Gastrocnemius medialis (tissue), 4 donors: ENCODE results near the gene BRDT. TPM values are rescaled to one million over a fixed set of nuclear protein-coding genes. Genes with fewer than 3 reads are reported as not detected.

Experiments
- ATAC-seq, 2 donors: fragments of 150-250 bp; one replicate each; pipeline ENCODE4 v1.9.1; 2016
- DNase-seq, 2 donors: peaks; one replicate each; pipeline ENCODE4 v3.0.0-alpha.2; 2019
- H3K27ac ChIP-seq, 4 donors: fragments of 200-600 bp; sonication (generic); 1 replicate in 1 of 4; 2 replicates in 3 of 4; pipeline ENCODE4 v1.5.1; 2016 to 2018; ENCODE audit warnings: mild to moderate bottlenecking in 2 of 4, moderate library complexity in 1 of 4
- H3K27me3 ChIP-seq, 3 donors: fragments of 200-600 bp; sonication (generic) in 2 of 3; 1 replicate in 1 of 3; 2 replicates in 2 of 3; pipeline versions ENCODE4 v1.5.1 to v1.6.0; 2016 to 2019; ENCODE audit warnings: mild to moderate bottlenecking in 1 of 3, moderate library complexity in 1 of 3
- H3K36me3 ChIP-seq, 2 donors: fragments of 200-600 bp; sonication (generic) in 1 of 2; one replicate each; pipeline ENCODE4 v1.5.1; 2017 to 2018
- H3K4me1 ChIP-seq, 2 donors: fragments of 200-600 bp; sonication (generic) in 1 of 2; one replicate each; pipeline ENCODE4 v1.5.1; 2016 to 2017; ENCODE audit warnings: mild to moderate bottlenecking in 2 of 2
- H3K4me3 ChIP-seq, 4 donors: fragments of 200-600 bp; sonication (generic) in 3 of 4; 1 replicate in 1 of 4; 2 replicates in 3 of 4; pipeline ENCODE4 v1.5.1; 2016 to 2019; ENCODE audit warnings: mild to moderate bottlenecking in 2 of 4
- H3K9me3 ChIP-seq, 3 donors: fragments of 200-600 bp; sonication (generic) in 2 of 3; 1 replicate in 1 of 3; 2 replicates in 2 of 3; pipeline ENCODE4 v1.5.1; 2016 to 2019
- CTCF ChIP-seq, 5 experiments: fragments of 450-650 bp in 3 of 5; fragments of 200-600 bp in 2 of 5; sonication (generic) in 2 of 5; IDR thresholded peaks in 4 of 5; conservative IDR thresholded peaks in 1 of 5; 1 replicate in 4 of 5; 2 replicates in 1 of 5; pipeline ENCODE4 v1.5.1; 2016 to 2019; ENCODE audit warnings: antibody characterized with exemption in 5 of 5, mild to moderate bottlenecking in 3 of 5, moderate library complexity in 3 of 5
- POLR2A ChIP-seq, 2 donors: fragments of 450-650 bp; IDR thresholded peaks; one replicate each; pipeline ENCODE4 v1.6.1; 2017; ENCODE audit warnings: antibody characterized with exemption in 2 of 2, mild to moderate bottlenecking in 2 of 2, moderate library complexity in 2 of 2
- in situ Hi-C, 4 donors: fragments of 200-750 bp; cut with MboI; loops; one replicate each; pipeline versions ENCODE4 v1.15.0 to v1.8.0; 2017; ENCODE audit warnings: low sequenced_read_pairs in 4 of 4
- intact Hi-C: fragments of 100-400 bp; cut with DNase I; formaldehyde crosslinking; loops from one replicate; pipeline ENCODE4 v1.15.1; 2023; ENCODE audit warnings: low total_unique reads
- total RNA-seq, 4 donors: library from RNA; depleted of rRNA; stranded (reverse); fragments of >200 nt; gene quantifications; one replicate each; pipeline versions ENCODE4 v1.1.0 to v1.2.3, GENCODE V29; 2016

Gene BRDT
- total RNA-seq, 4 donors from 2014 or later: not detected

GRCh38 chr1:91925644-91926435 is 23.4 kb upstream of the BRDT start:
- no peak for DNase-seq
- no peak overlapping the region for H3K27ac ChIP-seq
- no peak for ATAC-seq
- no peak overlapping the region for H3K4me3 ChIP-seq
- in situ Hi-C loops: loop anchor here (5.0 to 25.0 kb wide), 5 partner anchors 411 to 664 kb away; no protein-coding TSS in a partner anchor
- H3K9me3 ChIP-seq: no peaks in the 10 kb centered on the region
- H3K27me3 ChIP-seq: no peaks in the 10 kb centered on the region
- no peaks in the 10 kb centered on the region for H3K4me1 ChIP-seq
- no peak for TF ChIP-seq POLR2A (IDR thresholded peaks at IDR 0.05)
- TF ChIP-seq CTCF (IDR thresholded peaks at IDR 0.05 in 4 of 5, conservative IDR thresholded peaks at IDR 0.05 in 1 of 5): no peak
- H3K36me3 ChIP-seq: no peaks in the 10 kb centered on the region
- intact Hi-C loops: loop anchor here (5.0 kb wide), 2 partner anchors 524 to 644 kb away; partner anchors contain the start of gene HFM1

- DNase-seq: no peak
- no peak overlapping the region for H3K27ac ChIP-seq
- no peak overlapping the region for H3K4me3 ChIP-seq
- H3K36me3 ChIP-seq: no peaks in the 10 kb centered on the region
- no peak for ATAC-seq
- in situ Hi-C loops (loop anchor here (5.0 to 25.0 kb wide), 5 partner anchors 413 to 666 kb away; no protein-coding TSS in a partner anchor), intact Hi-C loops (loop anchor here (5.0 kb wide), 2 partner anchors 526 to 646 kb away; partner anchors contain the start of gene HFM1)
- no peaks in the 10 kb centered on the region for H3K9me3 ChIP-seq
- H3K4me1 ChIP-seq: no peaks in the 10 kb centered on the region
- H3K27me3 ChIP-seq: no peaks in the 10 kb centered on the region
- TF ChIP-seq POLR2A (IDR thresholded peaks at IDR 0.05) (no peak), CTCF (IDR thresholded peaks at IDR 0.05 in 4 of 5, conservative IDR thresholded peaks at IDR 0.05 in 1 of 5) (no peak)
Observed at GRCh38 chr1:91928026-91928425, 21.2 kb upstream of the BRDT start.

- Histone ChIP-seq H3K4me1 (no peaks in the 10 kb centered on the region), H3K4me3 (no peak overlapping the region), H3K27me3 (no peaks in the 10 kb centered on the region), H3K36me3 (no peaks in the 10 kb centered on the region), H3K27ac (no peak overlapping the region), H3K9me3 (no peaks in the 10 kb centered on the region)
- in situ Hi-C loops: loop anchor here (5.0 to 25.0 kb wide), 5 partner anchors 414 to 667 kb away; no protein-coding TSS in a partner anchor
- no peak for ATAC-seq
- no peak for DNase-seq
- TF ChIP-seq CTCF (IDR thresholded peaks at IDR 0.05 in 4 of 5, conservative IDR thresholded peaks at IDR 0.05 in 1 of 5) (no peak), POLR2A (IDR thresholded peaks at IDR 0.05) (no peak)
- intact Hi-C loops: loop anchor here (5.0 kb wide), 2 partner anchors 527 to 647 kb away; partner anchors contain the start of gene HFM1
Observed at GRCh38 chr1:91929250-91929649, 20.0 kb upstream of the BRDT start.

- H3K4me3 ChIP-seq: no peak overlapping the region
- H3K4me1 ChIP-seq: no peaks in the 10 kb centered on the region
- no peak overlapping the region for H3K27ac ChIP-seq
- TF ChIP-seq CTCF (IDR thresholded peaks at IDR 0.05 in 4 of 5, conservative IDR thresholded peaks at IDR 0.05 in 1 of 5) (no peak), POLR2A (IDR thresholded peaks at IDR 0.05) (no peak)
- intact Hi-C loops (no loop called here), in situ Hi-C loops (loop anchor here in 2 of 4 donors (25.0 kb wide), 2 partner anchors 650 to 675 kb away; no protein-coding TSS in a partner anchor)
- H3K27me3 ChIP-seq: no peaks in the 10 kb centered on the region
- H3K9me3 ChIP-seq: no peaks in the 10 kb centered on the region
- ATAC-seq: no peak
- no peak for DNase-seq
- no peaks in the 10 kb centered on the region for H3K36me3 ChIP-seq
Observed at GRCh38 chr1:91937613-91938012, 11.6 kb upstream of the BRDT start.
